HepG2 (cell line): Measurements from ENCODE around the gene WNT6.

Experiments used
- KLF16 ChIP-seq, 2 experiments: sonication (generic) in 1 of 2; formaldehyde crosslinking in 1 of 2; IDR thresholded peaks; 2 replicates each; pipeline versions ENCODE4 v1.6.1 to v1.8.0; 2016 to 2023; ENCODE audit warnings: missing genetic modification reagents in 2 of 2, missing compliant biosample characterization in 1 of 2
- ZBTB7A ChIP-seq: sonication (generic); formaldehyde crosslinking; IDR thresholded peaks from 2 replicates; pipeline ENCODE4 v1.8.0; 2022; ENCODE audit warnings: mild to moderate bottlenecking, missing genetic modification reagents
- ZFP37 ChIP-seq: sonication (generic); formaldehyde crosslinking; IDR thresholded peaks from 2 replicates; pipeline ENCODE4 v1.4.0; 2020; ENCODE audit warnings: missing genetic modification reagents, borderline replicate concordance
- ZNF296 ChIP-seq: sonication (generic); formaldehyde crosslinking; conservative IDR thresholded peaks from 2 replicates; pipeline ENCODE4 v1.5.0; 2020; ENCODE audit warnings: mild to moderate bottlenecking, missing genetic modification reagents
- ZNF567 ChIP-seq: sonication (generic); formaldehyde crosslinking; IDR thresholded peaks from 2 replicates; pipeline ENCODE4 v1.8.1; 2023; ENCODE audit warnings: mild to moderate bottlenecking, missing genetic modification reagents, borderline replicate concordance
- TF ChIP-seq, protein P1 (sequence below): sonication (generic); formaldehyde crosslinking; IDR thresholded peaks from 2 replicates; pipeline ENCODE4 v1.5.0; 2020; ENCODE audit warnings: mild to moderate bottlenecking, missing genetic modification reagents, moderate library complexity
- TF ChIP-seq, protein P2 (sequence below): sonication (generic); formaldehyde crosslinking; IDR thresholded peaks from 2 replicates; pipeline ENCODE4 v1.4.0; 2020; ENCODE audit warnings: missing genetic modification reagents, mild to moderate bottlenecking, borderline replicate concordance
- TF ChIP-seq, protein P3 (sequence below): sonication (generic); formaldehyde crosslinking; IDR thresholded peaks from 2 replicates; pipeline ENCODE4 v1.4.0; 2020; ENCODE audit warnings: mild to moderate bottlenecking, missing genetic modification reagents
- TF ChIP-seq, protein P4 (sequence below): sonication (generic); formaldehyde crosslinking; IDR thresholded peaks from 2 replicates; pipeline ENCODE4 v1.4.0; 2020; ENCODE audit warnings: missing genetic modification reagents

DNA sequence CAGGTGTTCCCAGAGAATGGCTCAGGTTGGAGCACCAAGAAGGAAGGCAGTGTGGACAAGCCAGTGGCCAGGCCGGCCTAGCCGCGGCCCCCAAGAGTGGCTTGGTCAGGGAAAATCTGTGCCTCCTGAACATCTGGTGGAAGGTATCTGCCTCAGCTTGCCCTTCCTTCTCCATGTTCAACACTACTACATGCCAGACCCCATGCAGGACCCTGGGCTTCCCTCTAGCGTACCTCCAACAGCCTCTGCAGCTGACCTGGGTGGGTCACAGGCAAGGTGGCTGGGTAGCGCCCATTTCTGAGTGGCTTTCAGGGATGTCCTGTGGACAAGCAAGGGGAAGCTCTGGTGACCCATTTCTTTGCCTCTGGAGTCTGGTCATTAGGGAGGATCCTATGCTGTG is 28.7 kb downstream of the WNT6 start:
- TF ChIP-seq KLF16 (CRISPR knock-in tag; IDR thresholded peaks at IDR 0.05) (no peak), ZNF296 (CRISPR knock-in tag) (no peak), ZFP37 (CRISPR knock-in tag) (no peak), ZBTB7A (CRISPR knock-in tag) (no peak), ZNF567 (no peak)
- TF ChIP-seq, protein P1, sequence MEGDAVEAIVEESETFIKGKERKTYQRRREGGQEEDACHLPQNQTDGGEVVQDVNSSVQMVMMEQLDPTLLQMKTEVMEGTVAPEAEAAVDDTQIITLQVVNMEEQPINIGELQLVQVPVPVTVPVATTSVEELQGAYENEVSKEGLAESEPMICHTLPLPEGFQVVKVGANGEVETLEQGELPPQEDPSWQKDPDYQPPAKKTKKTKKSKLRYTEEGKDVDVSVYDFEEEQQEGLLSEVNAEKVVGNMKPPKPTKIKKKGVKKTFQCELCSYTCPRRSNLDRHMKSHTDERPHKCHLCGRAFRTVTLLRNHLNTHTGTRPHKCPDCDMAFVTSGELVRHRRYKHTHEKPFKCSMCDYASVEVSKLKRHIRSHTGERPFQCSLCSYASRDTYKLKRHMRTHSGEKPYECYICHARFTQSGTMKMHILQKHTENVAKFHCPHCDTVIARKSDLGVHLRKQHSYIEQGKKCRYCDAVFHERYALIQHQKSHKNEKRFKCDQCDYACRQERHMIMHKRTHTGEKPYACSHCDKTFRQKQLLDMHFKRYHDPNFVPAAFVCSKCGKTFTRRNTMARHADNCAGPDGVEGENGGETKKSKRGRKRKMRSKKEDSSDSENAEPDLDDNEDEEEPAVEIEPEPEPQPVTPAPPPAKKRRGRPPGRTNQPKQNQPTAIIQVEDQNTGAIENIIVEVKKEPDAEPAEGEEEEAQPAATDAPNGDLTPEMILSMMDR (CRISPR knock-in tag), result no peak
- TF ChIP-seq, protein P2, sequence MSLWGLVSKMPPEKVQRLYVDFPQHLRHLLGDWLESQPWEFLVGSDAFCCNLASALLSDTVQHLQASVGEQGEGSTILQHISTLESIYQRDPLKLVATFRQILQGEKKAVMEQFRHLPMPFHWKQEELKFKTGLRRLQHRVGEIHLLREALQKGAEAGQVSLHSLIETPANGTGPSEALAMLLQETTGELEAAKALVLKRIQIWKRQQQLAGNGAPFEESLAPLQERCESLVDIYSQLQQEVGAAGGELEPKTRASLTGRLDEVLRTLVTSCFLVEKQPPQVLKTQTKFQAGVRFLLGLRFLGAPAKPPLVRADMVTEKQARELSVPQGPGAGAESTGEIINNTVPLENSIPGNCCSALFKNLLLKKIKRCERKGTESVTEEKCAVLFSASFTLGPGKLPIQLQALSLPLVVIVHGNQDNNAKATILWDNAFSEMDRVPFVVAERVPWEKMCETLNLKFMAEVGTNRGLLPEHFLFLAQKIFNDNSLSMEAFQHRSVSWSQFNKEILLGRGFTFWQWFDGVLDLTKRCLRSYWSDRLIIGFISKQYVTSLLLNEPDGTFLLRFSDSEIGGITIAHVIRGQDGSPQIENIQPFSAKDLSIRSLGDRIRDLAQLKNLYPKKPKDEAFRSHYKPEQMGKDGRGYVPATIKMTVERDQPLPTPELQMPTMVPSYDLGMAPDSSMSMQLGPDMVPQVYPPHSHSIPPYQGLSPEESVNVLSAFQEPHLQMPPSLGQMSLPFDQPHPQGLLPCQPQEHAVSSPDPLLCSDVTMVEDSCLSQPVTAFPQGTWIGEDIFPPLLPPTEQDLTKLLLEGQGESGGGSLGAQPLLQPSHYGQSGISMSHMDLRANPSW (CRISPR knock-in tag), result no peak
- TF ChIP-seq, protein P3, sequence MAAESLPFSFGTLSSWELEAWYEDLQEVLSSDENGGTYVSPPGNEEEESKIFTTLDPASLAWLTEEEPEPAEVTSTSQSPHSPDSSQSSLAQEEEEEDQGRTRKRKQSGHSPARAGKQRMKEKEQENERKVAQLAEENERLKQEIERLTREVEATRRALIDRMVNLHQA (CRISPR knock-in tag), result no peak
- TF ChIP-seq, protein P4, sequence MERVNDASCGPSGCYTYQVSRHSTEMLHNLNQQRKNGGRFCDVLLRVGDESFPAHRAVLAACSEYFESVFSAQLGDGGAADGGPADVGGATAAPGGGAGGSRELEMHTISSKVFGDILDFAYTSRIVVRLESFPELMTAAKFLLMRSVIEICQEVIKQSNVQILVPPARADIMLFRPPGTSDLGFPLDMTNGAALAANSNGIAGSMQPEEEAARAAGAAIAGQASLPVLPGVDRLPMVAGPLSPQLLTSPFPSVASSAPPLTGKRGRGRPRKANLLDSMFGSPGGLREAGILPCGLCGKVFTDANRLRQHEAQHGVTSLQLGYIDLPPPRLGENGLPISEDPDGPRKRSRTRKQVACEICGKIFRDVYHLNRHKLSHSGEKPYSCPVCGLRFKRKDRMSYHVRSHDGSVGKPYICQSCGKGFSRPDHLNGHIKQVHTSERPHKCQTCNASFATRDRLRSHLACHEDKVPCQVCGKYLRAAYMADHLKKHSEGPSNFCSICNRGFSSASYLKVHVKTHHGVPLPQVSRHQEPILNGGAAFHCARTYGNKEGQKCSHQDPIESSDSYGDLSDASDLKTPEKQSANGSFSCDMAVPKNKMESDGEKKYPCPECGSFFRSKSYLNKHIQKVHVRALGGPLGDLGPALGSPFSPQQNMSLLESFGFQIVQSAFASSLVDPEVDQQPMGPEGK (CRISPR knock-in tag), result no peak
